Measurements from ENCODE around the gene ASB11.

The ASB11 gene

DNA sequence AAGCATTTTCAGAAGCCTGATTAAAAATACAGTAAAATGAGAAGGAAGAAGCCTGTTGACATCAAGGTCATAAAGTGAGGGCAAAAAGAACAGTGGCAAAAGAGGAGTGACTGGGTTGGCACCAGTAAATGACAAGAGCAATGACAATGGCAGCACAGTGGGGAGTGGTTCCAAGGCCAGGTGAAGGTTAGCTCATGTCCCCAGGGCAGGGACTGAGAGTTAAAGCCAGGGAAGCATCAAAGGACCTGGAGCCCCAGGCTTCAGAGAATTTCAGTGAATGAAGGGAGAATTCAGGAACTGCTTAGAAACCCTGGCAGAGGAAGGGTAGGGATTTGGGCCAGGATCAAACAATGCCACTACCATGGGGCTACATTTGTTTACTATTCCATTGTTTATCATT lies 28.7 kb upstream of the ASB11 start:
- TF ChIP-seq SUZ12 (IDR thresholded peaks at IDR 0.05; ENCODE audit: extremely low read depth, insufficient read depth, insufficient read length) (no peak), ZNF274 (IDR thresholded peaks at IDR 0.05; ENCODE audit: low read depth, low read length) (no peak), YY1 (IDR thresholded peaks at IDR 0.05; ENCODE audit: insufficient read depth, insufficient read length) (no peak)
- Histone ChIP-seq H3K4me1 (ENCODE audit: insufficient read depth, insufficient read length) (peaks cover 2% of the 10 kb centered on the region), H3K4me3 (ENCODE audit: insufficient read length, low read depth) (no peak overlapping the region), H3K36me3 (ENCODE audit: insufficient read depth, insufficient read length, low read length) (no peaks in the 10 kb centered on the region), H3K27me3 (ENCODE audit: insufficient read depth, insufficient read length) (peaks cover 47% of the 10 kb centered on the region), H3K9me3 (ENCODE audit: insufficient read depth, low read length) (no peaks in the 10 kb centered on the region), H3K9ac (ENCODE audit: insufficient read length, low read depth) (no peak overlapping the region)
- no peak for DNase-seq (ENCODE audit: low read depth, low spot score)

DNA sequence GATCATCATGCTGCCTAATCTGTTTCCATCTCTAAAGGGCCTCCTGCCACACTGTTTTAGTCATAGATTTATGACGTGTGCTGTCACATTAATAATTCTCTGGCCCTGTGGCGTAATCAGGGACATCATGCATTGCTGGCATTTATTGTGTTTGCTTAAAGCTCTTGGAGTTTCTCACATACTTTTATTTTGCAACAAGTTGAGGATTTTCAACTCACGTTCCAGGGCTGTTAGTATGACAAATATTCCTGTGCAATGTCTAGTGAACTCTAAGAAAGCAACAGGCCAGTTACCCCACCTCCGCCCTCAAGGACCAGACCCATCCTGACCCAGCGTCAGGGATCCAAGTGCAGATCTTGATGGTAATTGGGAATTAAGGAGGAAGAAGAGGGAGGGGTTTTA lies 27.6 kb upstream of the ASB11 start:
- no peak overlapping the region for H3K4me3 ChIP-seq (ENCODE audit: insufficient read length, low read depth)
- peaks cover 57% of the 10 kb centered on the region for H3K27me3 ChIP-seq (ENCODE audit: insufficient read depth, insufficient read length)
- no peak overlapping the region for H3K9ac ChIP-seq (ENCODE audit: insufficient read length, low read depth)
- H3K9me3 ChIP-seq (ENCODE audit: insufficient read depth, low read length) = no peaks in the 10 kb centered on the region
- no peak for DNase-seq (ENCODE audit: low read depth, low spot score)
- no peak for TF ChIP-seq YY1 (IDR thresholded peaks at IDR 0.05; ENCODE audit: insufficient read depth, insufficient read length)
- TF ChIP-seq SUZ12 (IDR thresholded peaks at IDR 0.05; ENCODE audit: extremely low read depth, insufficient read depth, insufficient read length) = no peak
- no peak for TF ChIP-seq ZNF274 (IDR thresholded peaks at IDR 0.05; ENCODE audit: low read depth, low read length)
- peaks cover 2% of the 10 kb centered on the region for H3K4me1 ChIP-seq (ENCODE audit: insufficient read depth, insufficient read length)
- H3K36me3 ChIP-seq (ENCODE audit: insufficient read depth, insufficient read length, low read length) = no peaks in the 10 kb centered on the region

DNA sequence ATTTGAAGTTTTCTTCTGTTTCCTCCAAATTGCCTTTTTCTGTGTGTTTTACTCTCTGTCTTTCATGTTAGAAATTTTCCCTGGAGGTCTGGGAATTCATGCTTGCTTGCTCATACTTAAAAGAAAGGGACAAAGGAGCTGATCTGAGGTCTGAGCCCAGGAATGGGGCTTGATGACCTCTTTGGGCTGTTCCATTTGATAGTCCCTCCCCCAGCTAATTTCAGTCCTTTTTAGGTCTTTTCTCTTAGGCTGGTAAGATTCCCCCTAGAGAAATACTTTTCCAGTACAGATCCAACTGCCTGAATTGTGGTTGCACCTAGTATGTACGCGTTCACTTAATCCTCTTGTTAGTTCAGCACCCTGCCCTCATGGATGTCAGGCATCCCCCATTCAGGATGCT lies 25.4 kb upstream of the ASB11 start:
- no peak overlapping the region for H3K9ac ChIP-seq (ENCODE audit: insufficient read length, low read depth)
- peaks cover 1% of the 10 kb centered on the region for H3K4me1 ChIP-seq (ENCODE audit: insufficient read depth, insufficient read length)
- H3K27me3 ChIP-seq (ENCODE audit: insufficient read depth, insufficient read length) = peaks cover 68% of the 10 kb centered on the region
- no peaks in the 10 kb centered on the region for H3K36me3 ChIP-seq (ENCODE audit: insufficient read depth, insufficient read length, low read length)
- no peaks in the 10 kb centered on the region for H3K9me3 ChIP-seq (ENCODE audit: insufficient read depth, low read length)
- TF ChIP-seq ZNF274 (IDR thresholded peaks at IDR 0.05; ENCODE audit: low read depth, low read length) (no peak), YY1 (IDR thresholded peaks at IDR 0.05; ENCODE audit: insufficient read depth, insufficient read length) (no peak), SUZ12 (IDR thresholded peaks at IDR 0.05; ENCODE audit: extremely low read depth, insufficient read depth, insufficient read length) (no peak)
- DNase-seq (ENCODE audit: low read depth, low spot score) = no peak
- no peak overlapping the region for H3K4me3 ChIP-seq (ENCODE audit: insufficient read length, low read depth)

DNA sequence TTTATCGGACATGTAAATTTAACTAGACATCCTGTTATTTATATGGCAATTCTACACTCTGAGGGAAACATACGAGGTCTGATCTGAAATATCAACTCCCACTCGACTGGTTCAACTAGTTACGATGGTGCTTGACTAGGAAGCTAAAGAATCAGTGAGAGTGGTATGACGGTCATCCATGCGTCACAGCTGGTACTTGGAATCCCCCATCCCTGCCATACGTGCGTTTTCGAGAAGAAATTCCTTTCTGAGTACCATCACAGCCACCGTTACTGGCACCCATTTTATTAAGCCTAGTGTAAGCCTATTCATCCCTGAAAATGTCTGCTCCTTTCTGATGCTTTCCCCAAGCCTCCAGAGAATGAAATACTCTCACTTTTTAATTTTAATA lies 20.6 kb upstream of the ASB11 start:
- Histone ChIP-seq H3K9me3 (ENCODE audit: insufficient read depth, low read length) (no peaks in the 10 kb centered on the region), H3K9ac (ENCODE audit: insufficient read length, low read depth) (no peak overlapping the region), H3K4me3 (ENCODE audit: insufficient read length, low read depth) (peak overlapping the region; percentile 23), H3K4me1 (ENCODE audit: insufficient read depth, insufficient read length) (no peaks in the 10 kb centered on the region), H3K27me3 (ENCODE audit: insufficient read depth, insufficient read length) (peaks cover 46% of the 10 kb centered on the region), H3K36me3 (ENCODE audit: insufficient read depth, insufficient read length, low read length) (peaks cover 18% of the 10 kb centered on the region)
- TF ChIP-seq ZNF274 (IDR thresholded peaks at IDR 0.05; ENCODE audit: low read depth, low read length) = no peak
- no peak for TF ChIP-seq SUZ12 (IDR thresholded peaks at IDR 0.05; ENCODE audit: extremely low read depth, insufficient read depth, insufficient read length)
- no peak for TF ChIP-seq YY1 (IDR thresholded peaks at IDR 0.05; ENCODE audit: insufficient read depth, insufficient read length)
- DNase-seq (ENCODE audit: low read depth, low spot score) = no peak

DNA sequence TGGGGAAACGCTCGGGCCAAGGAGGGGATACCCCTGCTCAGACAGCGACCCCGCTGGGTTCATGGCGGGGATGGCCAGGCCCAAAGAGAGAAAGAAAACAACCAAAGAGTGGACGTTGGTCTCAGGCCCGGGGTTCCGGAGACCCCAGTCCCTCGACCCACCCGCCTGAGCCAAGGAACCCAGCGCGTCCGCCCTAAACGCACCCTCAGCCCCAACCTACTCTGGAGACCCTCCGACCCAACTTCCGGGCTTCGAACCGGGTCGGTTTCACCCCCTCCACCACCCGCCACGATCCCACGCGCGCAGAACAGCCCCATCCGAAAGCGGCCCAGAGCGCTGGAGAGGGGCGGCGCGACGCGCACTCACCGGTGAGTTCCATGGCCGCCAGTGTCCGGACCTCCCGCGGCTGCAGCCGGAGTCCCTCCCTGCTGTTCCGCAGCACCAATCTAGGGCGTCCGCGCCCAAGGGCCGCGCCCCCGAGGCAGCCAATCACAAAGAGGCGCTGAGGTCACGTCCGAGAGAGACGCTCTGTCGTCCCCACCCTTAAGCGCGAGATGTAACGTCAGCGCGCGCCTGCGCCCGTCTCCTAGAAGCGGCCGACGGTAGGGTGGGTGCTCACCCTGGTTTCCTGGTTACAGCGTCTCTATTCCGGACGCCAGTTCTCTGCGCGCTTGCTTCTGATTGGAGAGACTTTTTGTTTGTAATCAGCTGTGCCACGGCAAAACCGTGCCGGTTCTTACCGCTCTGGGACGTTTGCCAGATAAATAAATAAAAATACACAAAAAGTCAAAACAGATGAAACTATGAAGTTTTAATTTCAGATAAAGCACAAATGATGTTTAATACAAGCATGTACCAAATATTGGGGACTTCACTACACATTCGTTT lies 19.9 kb upstream of the ASB11 start, which contains the start of gene PIGA:
Gene PIGA, minus strand, starts transcription at position 389 of the 888 bp plus-strand sequence. CDS start 3,593 bp downstream, outside the sequence.
- H3K4me1 ChIP-seq (ENCODE audit: insufficient read depth, insufficient read length) = no peaks in the 10 kb centered on the region
- no peaks in the 10 kb centered on the region for H3K9me3 ChIP-seq (ENCODE audit: insufficient read depth, low read length)
- H3K36me3 ChIP-seq (ENCODE audit: insufficient read depth, insufficient read length, low read length) = peaks cover 23% of the 10 kb centered on the region
- H3K4me3 ChIP-seq (ENCODE audit: insufficient read length, low read depth) = peak within 1 kb of the TSS; percentile 71
- peak; percentile 93 for DNase-seq (ENCODE audit: low read depth, low spot score)
- peak within 1 kb of the TSS; percentile 83 for H3K9ac ChIP-seq (ENCODE audit: insufficient read length, low read depth)
- TF ChIP-seq ZNF274 (IDR thresholded peaks at IDR 0.05; ENCODE audit: low read depth, low read length) (no peak), YY1 (IDR thresholded peaks at IDR 0.05; ENCODE audit: insufficient read depth, insufficient read length) (peak; percentile 21)
- peaks cover 43% of the 10 kb centered on the region for H3K27me3 ChIP-seq (ENCODE audit: insufficient read depth, insufficient read length)

DNA sequence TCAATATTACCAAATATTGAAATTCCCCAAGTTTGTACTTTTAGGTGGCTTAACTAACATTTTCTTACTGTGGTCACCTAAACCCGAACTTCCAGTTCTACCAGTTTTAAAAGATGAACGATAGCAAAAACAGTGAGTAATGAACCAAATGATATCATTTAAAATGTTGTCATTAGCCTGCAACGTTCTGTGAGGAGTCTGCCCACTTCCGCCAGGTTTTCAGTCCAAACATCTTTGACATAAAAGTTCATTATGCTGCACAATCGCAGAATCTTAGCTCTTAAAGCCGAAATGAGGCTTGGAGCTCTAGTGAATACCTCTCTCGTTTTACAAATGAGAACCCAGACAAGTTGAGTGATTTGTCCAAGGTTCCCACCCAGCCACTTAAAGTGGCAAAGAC lies 19.1 kb upstream of the ASB11 start:
- Histone ChIP-seq H3K36me3 (ENCODE audit: insufficient read depth, insufficient read length, low read length) (peaks cover 26% of the 10 kb centered on the region), H3K9me3 (ENCODE audit: insufficient read depth, low read length) (no peaks in the 10 kb centered on the region), H3K27me3 (ENCODE audit: insufficient read depth, insufficient read length) (peaks cover 37% of the 10 kb centered on the region), H3K4me1 (ENCODE audit: insufficient read depth, insufficient read length) (no peaks in the 10 kb centered on the region), H3K9ac (ENCODE audit: insufficient read length, low read depth) (peak overlapping the region; percentile 83), H3K4me3 (ENCODE audit: insufficient read length, low read depth) (peak overlapping the region; percentile 71)
- TF ChIP-seq ZNF274 (IDR thresholded peaks at IDR 0.05; ENCODE audit: low read depth, low read length) (no peak), YY1 (IDR thresholded peaks at IDR 0.05; ENCODE audit: insufficient read depth, insufficient read length) (no peak), SUZ12 (IDR thresholded peaks at IDR 0.05; ENCODE audit: extremely low read depth, insufficient read depth, insufficient read length) (no peak)
- no peak for DNase-seq (ENCODE audit: low read depth, low spot score)

DNA sequence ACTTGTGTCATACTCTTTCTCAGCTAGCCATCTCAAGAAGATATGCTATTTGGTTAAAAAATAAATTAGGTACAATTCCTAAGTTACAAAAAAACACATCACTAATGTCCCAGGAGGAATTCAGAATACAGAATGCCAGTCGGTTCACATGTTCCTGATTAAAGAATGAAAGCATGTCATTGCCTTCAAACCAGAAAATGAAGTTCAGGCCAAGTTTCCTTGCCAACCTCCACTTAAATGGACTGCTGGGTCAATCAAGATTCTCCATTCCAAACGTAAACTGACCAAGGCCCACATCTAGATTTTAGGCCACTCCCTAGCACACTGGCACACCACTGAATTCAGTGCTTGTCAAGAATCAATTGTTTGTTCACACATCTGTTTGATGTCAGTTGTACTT lies 13.4 kb upstream of the ASB11 start:
- no peaks in the 10 kb centered on the region for H3K4me1 ChIP-seq (ENCODE audit: insufficient read depth, insufficient read length)
- DNase-seq (ENCODE audit: low read depth, low spot score) = no peak
- H3K4me3 ChIP-seq (ENCODE audit: insufficient read length, low read depth) = no peak overlapping the region
- no peaks in the 10 kb centered on the region for H3K9me3 ChIP-seq (ENCODE audit: insufficient read depth, low read length)
- TF ChIP-seq YY1 (IDR thresholded peaks at IDR 0.05; ENCODE audit: insufficient read depth, insufficient read length) (no peak), SUZ12 (IDR thresholded peaks at IDR 0.05; ENCODE audit: extremely low read depth, insufficient read depth, insufficient read length) (no peak), ZNF274 (IDR thresholded peaks at IDR 0.05; ENCODE audit: low read depth, low read length) (no peak)
- H3K36me3 ChIP-seq (ENCODE audit: insufficient read depth, insufficient read length, low read length) = peaks cover 50% of the 10 kb centered on the region
- no peak overlapping the region for H3K9ac ChIP-seq (ENCODE audit: insufficient read length, low read depth)
- no peaks in the 10 kb centered on the region for H3K27me3 ChIP-seq (ENCODE audit: insufficient read depth, insufficient read length)

Measured in NT2/D1 (cell line).